NCI-H1694 (cell line): ENCODE measurements around the gene TRAF4.
"Not testable (repeated sequence)": the region's sequence is repeated elsewhere in the genome, so short reads cannot be mapped to it uniquely, and the experiment has no call there.

Experiments used
- DNase-seq: peaks from one replicate; lab custom pipeline; 2025; lab: John Stamatoyannopoulos, UW

Gene TRAF4

GRCh38 chr17:28792877-28793661, 49.3 kb downstream of the TRAF4 start:
- DNase-seq, result no peak

- not testable (repeated sequence) for DNase-seq
Observed at GRCh38 chr17:28794846-28795441, 51.1 kb downstream of the TRAF4 start.

- DNase-seq, result no peak
Observed at GRCh38 chr17:28796062-28796461, 52.3 kb downstream of the TRAF4 start.
